Nephron (organoid): ENCODE data around the gene UBN1.

ENCODE experiments used
- H3K27ac Mint-ChIP-seq, 3 experiments: 2 replicates each; pipeline ENCODE4 v1.8.0; 2020; ENCODE audit warnings: mixed read lengths in 3 of 3, mild to moderate bottlenecking in 2 of 3, moderate library complexity in 1 of 3
- H3K27me3 Mint-ChIP-seq: 2 replicates; pipeline ENCODE4 v1.8.0; 2021; ENCODE audit warnings: low read depth, mild to moderate bottlenecking, moderate library complexity, mixed read lengths
- H3K36me3 Mint-ChIP-seq: 2 replicates; pipeline ENCODE4 v1.8.0; 2020; ENCODE audit warnings: low read depth, mixed read lengths
- H3K4me1 Mint-ChIP-seq: 2 replicates; pipeline ENCODE4 v1.8.0; 2020; ENCODE audit warnings: mixed read lengths
- H3K4me3 Mint-ChIP-seq, 3 experiments: 2 replicates each; pipeline ENCODE4 v1.8.0; 2020; ENCODE audit warnings: mild to moderate bottlenecking in 3 of 3, mixed read lengths in 3 of 3, moderate library complexity in 2 of 3
- H3K9me3 Mint-ChIP-seq: 2 replicates; pipeline ENCODE4 v1.8.0; 2020; ENCODE audit warnings: mixed read lengths
- TF ChIP-seq, protein P1 (sequence below), 3 experiments: fragments of 200-600 bp; sonication (generic); IDR thresholded peaks; one replicate each; pipeline ENCODE4 v1.5.0; 2021; ENCODE audit warnings: antibody characterized with exemption in 3 of 3; ENCODE audit not compliant: unreplicated experiment in 3 of 3

UBN1 gene

DNA sequence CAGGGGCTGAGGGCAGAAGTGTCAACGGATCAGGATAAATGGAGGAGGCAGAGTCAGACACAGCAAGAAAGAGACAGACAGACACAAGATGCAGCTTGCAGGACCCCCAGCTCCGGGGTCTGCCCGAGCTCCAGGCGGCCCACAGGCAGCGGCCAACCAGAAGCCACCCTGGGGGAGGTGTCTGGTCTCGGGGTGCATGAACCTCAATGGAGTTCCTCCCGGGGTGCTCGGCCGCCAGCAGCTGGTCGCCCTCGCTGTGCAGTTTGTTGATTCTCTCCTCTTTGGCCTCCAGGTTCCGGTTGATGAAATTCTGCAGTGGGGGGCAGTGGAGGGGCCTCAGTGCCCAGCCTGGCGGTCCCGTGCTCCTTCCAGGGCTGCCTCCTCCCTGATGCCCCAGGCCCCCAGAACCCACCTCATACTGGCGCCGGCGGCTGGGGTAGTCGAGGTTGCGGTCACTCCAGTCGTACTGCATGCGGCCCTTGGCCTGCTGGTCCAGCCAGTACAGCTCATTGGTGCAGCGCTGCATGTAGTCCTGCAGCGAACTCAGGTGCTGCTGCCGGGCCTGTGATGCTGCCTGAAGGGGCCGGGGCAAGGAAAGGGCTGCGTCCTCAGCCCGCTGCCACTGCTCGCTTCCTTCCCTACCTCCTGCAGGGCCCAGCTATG, 51.7 kb downstream of the UBN1 start:
- TF ChIP-seq, protein P1, sequence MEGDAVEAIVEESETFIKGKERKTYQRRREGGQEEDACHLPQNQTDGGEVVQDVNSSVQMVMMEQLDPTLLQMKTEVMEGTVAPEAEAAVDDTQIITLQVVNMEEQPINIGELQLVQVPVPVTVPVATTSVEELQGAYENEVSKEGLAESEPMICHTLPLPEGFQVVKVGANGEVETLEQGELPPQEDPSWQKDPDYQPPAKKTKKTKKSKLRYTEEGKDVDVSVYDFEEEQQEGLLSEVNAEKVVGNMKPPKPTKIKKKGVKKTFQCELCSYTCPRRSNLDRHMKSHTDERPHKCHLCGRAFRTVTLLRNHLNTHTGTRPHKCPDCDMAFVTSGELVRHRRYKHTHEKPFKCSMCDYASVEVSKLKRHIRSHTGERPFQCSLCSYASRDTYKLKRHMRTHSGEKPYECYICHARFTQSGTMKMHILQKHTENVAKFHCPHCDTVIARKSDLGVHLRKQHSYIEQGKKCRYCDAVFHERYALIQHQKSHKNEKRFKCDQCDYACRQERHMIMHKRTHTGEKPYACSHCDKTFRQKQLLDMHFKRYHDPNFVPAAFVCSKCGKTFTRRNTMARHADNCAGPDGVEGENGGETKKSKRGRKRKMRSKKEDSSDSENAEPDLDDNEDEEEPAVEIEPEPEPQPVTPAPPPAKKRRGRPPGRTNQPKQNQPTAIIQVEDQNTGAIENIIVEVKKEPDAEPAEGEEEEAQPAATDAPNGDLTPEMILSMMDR (IDR thresholded peaks at IDR 0.05; ENCODE audit: unreplicated experiment in 3 of 3) = no peak
- Mint-ChIP-seq H3K4me3 (no peak overlapping the region), H3K27me3 (no peaks in the 10 kb centered on the region), H3K36me3 (peaks cover 5% of the 10 kb centered on the region), H3K27ac (no peak overlapping the region), H3K4me1 (no peaks in the 10 kb centered on the region), H3K9me3 (peaks cover 5% of the 10 kb centered on the region)

DNA sequence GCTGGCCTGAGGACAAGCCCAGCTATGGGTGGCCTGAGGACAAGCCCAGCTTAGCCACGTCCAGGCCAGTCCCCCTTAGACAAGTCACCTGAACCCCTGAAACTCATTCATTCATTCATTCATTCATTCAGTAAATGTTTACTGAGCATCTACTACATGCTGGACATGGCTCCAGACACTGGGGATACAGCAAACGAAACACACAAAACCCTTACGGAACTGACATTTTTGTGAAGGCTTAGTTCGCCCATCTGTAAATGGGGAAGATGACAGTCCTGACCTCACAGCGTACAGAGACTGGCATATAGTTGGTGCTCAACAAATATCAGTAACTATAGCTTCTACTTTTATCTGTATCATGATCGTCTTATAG, 52.2 kb downstream of the UBN1 start:
- Mint-ChIP-seq H3K4me3 (no peak overlapping the region), H3K9me3 (peaks cover 5% of the 10 kb centered on the region), H3K27ac (no peak overlapping the region), H3K27me3 (no peaks in the 10 kb centered on the region), H3K4me1 (no peaks in the 10 kb centered on the region), H3K36me3 (peaks cover 5% of the 10 kb centered on the region)
- TF ChIP-seq, protein P1 (IDR thresholded peaks at IDR 0.05; ENCODE audit: unreplicated experiment in 3 of 3) = no peak

DNA sequence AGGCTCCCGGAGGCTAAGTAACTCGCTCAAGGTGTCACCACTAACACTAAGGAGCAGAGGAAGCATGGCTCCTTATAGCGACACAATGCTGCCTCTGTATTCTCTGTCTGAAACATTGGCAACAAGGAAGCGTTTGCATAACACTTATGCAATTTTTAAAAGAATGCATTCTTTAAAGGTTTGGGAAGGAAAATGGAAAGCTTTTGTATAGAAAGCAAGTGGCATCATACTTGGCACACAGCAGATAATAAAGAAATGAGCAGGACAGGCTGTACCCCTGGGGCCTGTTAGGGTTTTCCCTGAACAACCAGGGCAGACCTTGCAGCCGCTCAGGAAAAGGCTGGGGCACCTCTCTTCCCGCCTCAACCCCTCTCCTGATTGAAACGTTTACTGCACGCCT, 52.8 kb downstream of the UBN1 start:
- Mint-ChIP-seq H3K4me1 (no peaks in the 10 kb centered on the region), H3K27me3 (peaks cover 1% of the 10 kb centered on the region)

DNA sequence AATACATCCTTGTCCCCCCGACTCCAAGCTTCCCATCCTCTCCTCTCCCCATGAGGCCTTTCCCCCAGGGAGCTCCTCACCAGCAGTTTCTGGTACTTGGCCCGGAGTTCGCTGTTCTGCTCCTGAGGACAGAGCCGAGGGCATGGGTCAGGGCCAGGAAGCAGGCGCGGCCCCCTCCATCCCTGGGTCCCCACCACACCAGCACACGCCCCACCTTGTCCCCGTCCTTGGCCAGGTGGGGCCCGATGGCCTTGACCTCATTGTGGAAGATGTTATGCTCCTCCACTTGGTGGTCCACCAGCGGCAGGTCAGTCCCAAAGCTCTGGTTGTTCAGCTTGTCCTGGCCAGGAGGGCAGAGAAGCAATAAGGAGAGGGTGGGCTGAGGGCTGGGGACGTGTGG, 53.5 kb downstream of the UBN1 start:
- H3K4me1 Mint-ChIP-seq = no peaks in the 10 kb centered on the region
- H3K36me3 Mint-ChIP-seq = peaks cover 5% of the 10 kb centered on the region
- H3K27me3 Mint-ChIP-seq = peaks cover 5% of the 10 kb centered on the region
- TF ChIP-seq, protein P1 (IDR thresholded peaks at IDR 0.05; ENCODE audit: unreplicated experiment in 3 of 3) = no peak
- peaks cover 5% of the 10 kb centered on the region for H3K9me3 Mint-ChIP-seq
- no peak overlapping the region for H3K27ac Mint-ChIP-seq
- H3K4me3 Mint-ChIP-seq = no peak overlapping the region

More for the DNA sequence above, 52.8 kb downstream of the UBN1 start:
- Mint-ChIP-seq H3K36me3 (peaks cover 5% of the 10 kb centered on the region), H3K9me3 (peaks cover 5% of the 10 kb centered on the region), H3K27ac (no peak overlapping the region), H3K4me3 (no peak overlapping the region)
- TF ChIP-seq, protein P1 (IDR thresholded peaks at IDR 0.05; ENCODE audit: unreplicated experiment in 3 of 3) = no peak

DNA sequence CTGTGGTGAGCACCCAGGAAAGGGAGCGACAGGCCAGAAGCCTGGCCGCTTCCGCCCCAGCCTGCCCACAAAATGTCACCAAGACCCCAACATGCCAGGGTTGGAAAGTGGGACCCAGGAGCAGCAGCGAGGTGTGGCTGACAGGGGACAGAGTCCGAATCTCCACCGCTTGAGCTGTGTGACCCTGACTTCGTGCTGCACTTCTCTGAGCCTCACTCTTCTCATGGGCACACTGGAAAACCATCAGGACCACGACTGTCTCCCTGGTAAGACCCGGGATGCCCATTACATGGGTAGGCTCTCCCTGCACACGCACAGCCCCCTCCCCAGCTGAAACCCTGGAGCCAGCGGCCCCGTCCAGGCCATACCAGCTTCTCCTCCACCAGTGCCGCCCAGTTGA, 54.8 kb downstream of the UBN1 start:
- Mint-ChIP-seq H3K9me3 (peaks cover 5% of the 10 kb centered on the region), H3K4me3 (no peak overlapping the region), H3K27me3 (peaks cover 10% of the 10 kb centered on the region), H3K27ac (no peak overlapping the region), H3K36me3 (peaks cover 5% of the 10 kb centered on the region), H3K4me1 (no peaks in the 10 kb centered on the region)
- TF ChIP-seq, protein P1 (IDR thresholded peaks at IDR 0.05; ENCODE audit: unreplicated experiment in 3 of 3) = no peak
